GM12891 (cell line): ENCODE measurements around the gene MOCOS.

Experiments used
- DNase-seq: peaks from one replicate; pipeline ENCODE4 v3.0.0; 2011; ENCODE audit warnings: low spot score; ENCODE audit not compliant: insufficient read length
- FAIRE-seq: peaks from 2 replicates; lab custom pipeline; 2011; peaks lifted over from hg19 to GRCh38; lab: Jason Lieb, UNC
- PAX5 ChIP-seq: IDR thresholded peaks from 2 replicates; pipeline ENCODE4 v1.6.1; 2011; ENCODE audit warnings: low read length, moderate library complexity, mild to moderate bottlenecking; ENCODE audit not compliant: insufficient read depth, severe bottlenecking
- POLR2A ChIP-seq: IDR thresholded peaks from 2 replicates; pipeline ENCODE4 v1.6.1; 2011; ENCODE audit warnings: low read depth, low read length, control low read depth
- POLR2AphosphoS5 ChIP-seq: IDR thresholded peaks from 2 replicates; pipeline ENCODE4 v1.6.1; 2011; ENCODE audit warnings: low read depth, low read length, control low read depth
- POU2F2 ChIP-seq: IDR thresholded peaks from 2 replicates; pipeline ENCODE4 v1.6.1; 2011; ENCODE audit warnings: low read depth, mild to moderate bottlenecking, control low read depth, low read length, moderate library complexity
- SPI1 ChIP-seq: IDR thresholded peaks from 2 replicates; pipeline ENCODE4 v1.6.1; 2011; ENCODE audit warnings: low read depth, low read length, control low read depth
- TAF1 ChIP-seq: IDR thresholded peaks from 2 replicates; pipeline ENCODE4 v1.6.1; 2011; ENCODE audit warnings: low read depth, low read length, control low read depth

MOCOS gene

GRCh38 chr18:36284671-36285295, 97.5 kb downstream of the MOCOS start:
- DNase-seq (no peak), FAIRE-seq (peak; percentile 90)
- no peak for TF ChIP-seq POLR2A
- TF ChIP-seq SPI1, result no peak
- TF ChIP-seq POLR2AphosphoS5, result no peak

DNA sequence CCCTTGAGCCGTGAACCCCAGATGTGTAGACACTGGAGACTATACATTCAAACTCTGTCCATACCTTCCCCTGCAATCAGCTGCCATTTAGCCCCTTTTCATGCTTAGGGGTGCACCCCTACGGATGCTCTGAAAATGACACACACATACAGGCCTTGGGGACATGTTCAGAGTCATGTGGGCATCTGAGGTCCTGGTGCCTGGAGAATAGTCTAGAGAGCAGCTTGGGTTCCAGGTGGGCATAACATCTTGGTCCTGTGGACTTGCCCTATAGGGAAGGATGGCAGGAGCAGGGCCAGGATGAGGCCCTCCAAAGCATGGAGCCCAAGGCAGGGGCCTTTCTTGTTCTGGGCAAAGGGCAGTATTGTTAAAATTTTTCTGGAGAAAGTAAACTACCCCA, 100.4 kb downstream of the MOCOS start:
- DNase-seq (no peak), FAIRE-seq (no peak)
- TF ChIP-seq POLR2A (no peak), SPI1 (no peak), PAX5 (no peak), POU2F2 (no peak), TAF1 (no peak), POLR2AphosphoS5 (no peak)

GRCh38 chr18:36288689-36289088, 101.4 kb downstream of the MOCOS start:
- FAIRE-seq (no peak), DNase-seq (no peak)
- TF ChIP-seq SPI1, result no peak
- TF ChIP-seq POLR2AphosphoS5, result no peak
- no peak for TF ChIP-seq POLR2A
- TF ChIP-seq POU2F2, result no peak
- no peak for TF ChIP-seq PAX5
- no peak for TF ChIP-seq TAF1

- DNase-seq, result no peak
- TF ChIP-seq POLR2A (no peak), POLR2AphosphoS5 (no peak), TAF1 (no peak)
- no peak for FAIRE-seq
Observed at GRCh38 chr18:36294031-36294430, 106.7 kb downstream of the MOCOS start.

DNA sequence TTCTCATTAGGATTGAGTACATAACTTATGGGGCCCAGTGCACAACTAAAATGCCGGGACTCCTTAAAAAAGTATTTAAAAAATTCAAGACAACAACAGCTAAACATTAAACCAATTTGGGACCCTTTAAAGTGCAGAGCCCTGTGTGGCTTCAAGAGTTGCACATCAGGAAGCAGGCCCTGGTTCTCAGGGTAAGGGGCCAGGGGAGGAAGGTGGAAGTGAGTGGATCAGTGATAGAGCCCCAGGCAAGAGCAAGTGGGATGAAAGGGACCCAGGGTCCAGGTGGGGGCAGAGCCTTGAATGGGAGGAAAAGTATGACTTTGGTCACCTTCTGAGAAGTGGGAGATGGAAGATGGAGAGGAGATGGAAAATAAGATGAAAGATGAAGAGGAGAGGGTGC, 107.9 kb downstream of the MOCOS start:
- no peak for TF ChIP-seq POLR2AphosphoS5
- TF ChIP-seq POLR2A, result no peak
- TF ChIP-seq SPI1, result no peak
- no peak for TF ChIP-seq POU2F2
- no peak for TF ChIP-seq PAX5
- no peak for TF ChIP-seq TAF1
- DNase-seq (no peak), FAIRE-seq (no peak)

- FAIRE-seq (no peak), DNase-seq (no peak)
Observed at GRCh38 chr18:36295880-36296301, 108.6 kb downstream of the MOCOS start.

DNA sequence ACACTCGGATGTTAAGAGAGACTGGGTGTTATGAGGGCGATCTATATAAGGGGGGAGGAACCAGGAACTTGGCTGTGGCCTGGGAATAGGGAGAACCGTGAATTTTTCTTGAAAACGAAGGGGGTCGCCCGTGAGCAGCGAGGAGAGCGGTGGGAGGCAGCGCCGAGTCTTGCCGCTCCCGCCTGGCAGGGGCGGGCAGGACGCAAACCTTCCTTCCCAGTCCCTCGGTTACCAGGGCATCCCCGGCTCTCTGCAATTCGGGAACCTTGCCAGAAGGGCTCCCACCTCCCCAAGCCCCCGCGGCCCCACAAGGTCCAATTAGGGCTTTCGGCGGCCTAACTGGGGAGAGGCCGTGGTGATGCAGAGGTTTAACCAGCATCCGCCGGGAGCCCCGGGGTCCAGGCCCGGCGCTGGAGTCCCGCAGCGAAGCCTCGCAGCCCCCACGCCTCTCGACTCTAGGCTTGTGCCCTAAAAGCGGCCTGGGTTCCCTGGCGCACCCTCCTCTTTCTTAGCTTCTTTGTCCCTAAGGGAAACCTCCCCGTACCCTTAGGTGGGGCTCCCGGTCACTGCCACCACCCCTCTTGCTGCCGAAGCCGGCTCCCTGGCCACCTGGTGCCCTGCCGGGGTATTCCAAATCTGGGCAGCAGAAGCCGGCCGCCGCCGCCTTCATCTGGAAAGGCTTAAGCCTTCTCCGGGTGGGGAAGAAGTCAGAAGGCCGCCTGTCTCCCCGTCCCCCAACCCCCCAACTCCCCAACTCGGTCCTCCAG, 109.5 kb downstream of the MOCOS start:
- peak; percentile 30 for DNase-seq
- TF ChIP-seq POLR2A, result no peak
- no peak for TF ChIP-seq POLR2AphosphoS5
- no peak for TF ChIP-seq TAF1
- no peak for FAIRE-seq

More at GRCh38 chr18:36295880-36296301, 108.6 kb downstream of the MOCOS start:
- TF ChIP-seq PAX5, result no peak
- no peak for TF ChIP-seq TAF1
- TF ChIP-seq POLR2A, result no peak
- no peak for TF ChIP-seq SPI1
- no peak for TF ChIP-seq POU2F2
- TF ChIP-seq POLR2AphosphoS5, result no peak

DNA sequence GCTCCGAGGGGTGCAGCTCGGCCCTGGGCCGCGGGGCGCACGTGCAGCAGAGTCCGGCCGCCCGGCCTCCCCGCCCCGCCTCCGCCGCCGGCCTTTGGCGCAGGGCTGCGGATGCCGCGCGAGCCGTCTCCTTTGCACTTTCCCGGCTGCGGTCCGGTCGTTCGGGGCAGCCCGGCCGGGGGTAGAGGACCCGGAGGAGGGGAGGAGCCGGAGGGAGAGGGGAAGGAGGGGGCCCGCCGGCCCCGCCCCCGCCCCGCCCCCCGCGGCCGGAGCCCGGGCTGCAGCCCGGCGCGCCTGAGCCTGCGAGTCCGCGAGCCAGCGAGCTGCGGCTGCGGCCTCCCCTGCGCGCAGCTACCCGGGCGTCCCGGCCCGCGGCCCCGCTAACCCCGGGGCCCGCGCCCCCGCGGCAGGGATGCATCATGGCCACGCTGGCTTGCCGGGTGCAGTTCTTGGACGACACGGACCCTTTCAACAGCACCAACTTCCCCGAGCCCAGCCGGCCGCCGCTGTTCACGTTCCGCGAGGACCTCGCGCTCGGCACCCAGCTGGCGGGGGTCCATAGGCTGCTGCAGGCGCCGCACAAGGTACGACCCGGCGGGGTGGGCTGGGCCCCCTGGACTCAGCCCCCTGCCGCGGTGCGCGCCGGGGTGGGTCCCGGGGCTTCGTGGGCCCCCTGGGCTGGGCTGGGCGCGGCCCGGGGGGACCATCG, 110.3 kb downstream of the MOCOS start, which contains the start of gene FHOD3:
TSS of gene FHOD3 (plus strand) at position 297 of the 709 bp plus-strand sequence. CDS start at position 420, 123 bp downstream.
- FAIRE-seq (no peak), DNase-seq (peak; percentile 54)
- TF ChIP-seq PAX5, result no peak
- TF ChIP-seq POU2F2, result no peak
- no peak for TF ChIP-seq POLR2AphosphoS5
- TF ChIP-seq TAF1, result no peak
- TF ChIP-seq SPI1, result no peak
- TF ChIP-seq POLR2A, result no peak

DNA sequence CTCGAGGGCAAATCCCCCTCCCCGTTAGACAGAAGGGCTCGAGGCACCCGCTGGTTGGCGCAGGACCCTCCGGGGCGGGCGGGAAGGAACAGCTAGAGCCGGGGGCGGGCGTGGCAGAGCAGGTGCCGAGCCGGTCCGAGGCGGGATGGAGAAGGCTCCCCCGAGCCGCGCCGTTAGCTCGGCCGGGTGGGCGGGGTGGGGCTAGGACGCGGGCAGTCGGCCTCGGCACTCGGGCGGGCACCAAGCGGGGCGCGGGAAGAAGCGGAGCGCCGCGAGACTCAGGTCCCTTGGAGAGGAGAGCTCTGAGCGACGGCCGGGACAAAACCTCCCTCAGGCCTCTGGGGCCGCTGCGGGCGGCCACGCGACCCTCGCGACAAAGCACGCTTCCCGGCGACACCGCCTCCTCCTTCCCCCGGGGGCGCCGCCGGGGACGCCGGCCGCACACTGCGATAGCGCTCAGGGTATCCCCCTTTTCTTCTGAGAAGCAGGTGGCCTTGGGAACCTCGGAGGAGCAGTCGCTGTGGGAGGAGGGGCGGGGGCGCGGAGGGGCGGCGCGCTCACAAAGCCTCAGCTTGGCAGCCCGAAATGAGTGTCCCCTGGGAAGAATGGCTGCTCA, 110.9 kb downstream of the MOCOS start:
- DNase-seq, result peak; percentile 39
- TF ChIP-seq TAF1 (no peak), POLR2A (no peak)
- no peak for FAIRE-seq
